ENCODE data around the gene ZNF552. TPM values are rescaled to one million over a fixed set of nuclear protein-coding genes. Genes with fewer than 3 reads are reported as not detected.
"Not testable (repeated sequence)": the region's sequence is repeated elsewhere in the genome, so short reads cannot be mapped to it uniquely, and the experiment has no call there.

Gene ZNF552
- polyA plus RNA-seq, 4 donors, result 6.3 to 27.4 (median 18.0) TPM

DNA sequence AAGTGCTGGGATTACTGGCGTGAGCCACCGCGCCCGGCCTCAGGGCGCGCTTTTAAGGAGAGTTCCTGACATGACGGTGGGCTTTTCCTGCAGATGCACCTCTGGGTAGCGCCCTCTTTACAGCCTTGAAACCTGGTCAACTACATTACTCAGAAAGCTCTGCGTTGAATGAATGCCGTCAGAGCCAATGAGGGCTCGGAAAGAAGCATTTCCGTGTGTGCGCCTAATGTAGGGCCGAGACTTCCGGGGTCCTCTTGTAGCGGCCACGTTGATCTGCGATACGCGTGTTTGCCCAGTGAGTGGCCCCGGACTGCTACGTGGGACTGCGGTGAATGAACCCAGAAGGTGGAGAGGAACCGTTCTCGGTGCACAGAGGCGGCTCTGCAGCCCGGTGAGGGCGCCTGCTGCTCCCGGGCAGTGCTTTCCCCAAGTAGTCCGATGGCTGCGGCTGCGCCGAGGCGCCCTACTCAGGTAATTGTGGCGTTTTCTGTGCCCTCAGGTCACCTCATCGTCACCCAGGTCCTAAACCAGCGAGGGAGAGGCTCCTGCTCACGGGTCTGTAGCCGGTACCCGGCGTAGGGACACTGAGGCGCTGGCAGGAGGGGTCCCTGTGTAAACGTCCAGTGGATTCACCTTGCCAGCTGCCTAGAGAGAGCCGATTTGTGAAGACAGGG lies 4.9 kb upstream of the ZNF552 start:
- peak; percentile 75 to 92 (median 78) for DNase-seq (ENCODE audit: low read depth in 4 of 4, low spot score in 3 of 4)

DNA sequence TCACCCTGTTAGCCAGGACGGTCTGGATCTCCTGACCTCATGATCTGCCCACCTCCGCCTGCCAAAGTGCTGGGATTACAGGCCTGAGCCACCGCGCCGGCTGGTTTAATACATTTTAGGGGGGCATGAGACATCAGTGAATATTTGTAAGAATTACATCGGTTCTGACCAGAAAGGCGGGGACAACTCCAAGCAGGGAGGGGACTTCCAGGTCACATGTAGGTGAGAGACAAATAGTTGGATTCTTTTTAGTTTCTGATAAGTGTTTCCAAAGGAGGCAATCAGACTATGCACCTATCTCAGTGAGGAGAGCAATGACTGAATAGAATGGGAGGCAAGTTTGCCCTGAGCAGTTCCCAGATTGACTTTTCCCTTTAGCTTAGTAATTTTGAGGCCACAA lies 3.7 kb upstream of the ZNF552 start:
- DNase-seq (ENCODE audit: low read depth in 4 of 4, low spot score in 3 of 4), result no peak

DNA sequence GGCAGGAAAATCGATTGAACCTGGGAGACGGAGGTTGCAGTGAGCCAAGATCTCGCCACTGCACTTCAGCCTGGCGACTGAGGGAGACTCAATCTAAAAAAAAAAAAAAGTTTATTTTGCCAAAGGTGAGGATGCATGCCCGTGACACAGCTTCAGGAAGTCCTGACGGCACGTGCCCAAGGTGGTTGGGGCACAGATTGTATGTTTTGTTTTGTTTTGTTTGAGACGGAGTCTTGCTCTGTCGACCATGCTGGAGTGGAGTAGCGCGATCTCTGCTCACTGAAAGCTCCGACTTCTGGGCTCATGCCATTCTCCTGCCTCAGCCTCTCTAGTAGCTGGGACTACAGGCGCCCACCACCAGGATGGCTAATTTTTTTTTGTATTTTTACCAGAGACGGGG lies 3.3 kb upstream of the ZNF552 start:
- no peak for DNase-seq (ENCODE audit: low read depth in 4 of 4, low spot score in 3 of 4)

DNA sequence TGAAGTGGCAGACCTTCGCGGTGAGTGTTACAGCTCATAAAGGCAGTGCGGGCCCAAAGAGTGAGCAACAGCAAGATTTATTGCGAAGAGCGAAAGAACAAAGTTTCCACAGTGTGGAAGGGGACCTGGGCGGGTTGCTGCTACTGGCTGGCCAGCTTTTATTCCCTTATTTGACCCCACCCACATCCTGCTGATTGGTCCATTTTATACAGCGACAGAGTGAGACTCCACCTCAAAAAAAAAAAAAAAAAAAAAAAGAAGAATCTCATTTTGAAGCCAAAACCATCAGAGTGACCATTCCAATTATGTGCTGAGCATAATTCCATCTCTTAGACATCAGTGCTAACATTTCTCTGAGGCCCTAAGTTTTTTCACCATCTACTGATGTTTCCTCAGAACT lies 1.9 kb upstream of the ZNF552 start:
- no peak for DNase-seq (ENCODE audit: low read depth in 4 of 4, low spot score in 3 of 4)

DNA sequence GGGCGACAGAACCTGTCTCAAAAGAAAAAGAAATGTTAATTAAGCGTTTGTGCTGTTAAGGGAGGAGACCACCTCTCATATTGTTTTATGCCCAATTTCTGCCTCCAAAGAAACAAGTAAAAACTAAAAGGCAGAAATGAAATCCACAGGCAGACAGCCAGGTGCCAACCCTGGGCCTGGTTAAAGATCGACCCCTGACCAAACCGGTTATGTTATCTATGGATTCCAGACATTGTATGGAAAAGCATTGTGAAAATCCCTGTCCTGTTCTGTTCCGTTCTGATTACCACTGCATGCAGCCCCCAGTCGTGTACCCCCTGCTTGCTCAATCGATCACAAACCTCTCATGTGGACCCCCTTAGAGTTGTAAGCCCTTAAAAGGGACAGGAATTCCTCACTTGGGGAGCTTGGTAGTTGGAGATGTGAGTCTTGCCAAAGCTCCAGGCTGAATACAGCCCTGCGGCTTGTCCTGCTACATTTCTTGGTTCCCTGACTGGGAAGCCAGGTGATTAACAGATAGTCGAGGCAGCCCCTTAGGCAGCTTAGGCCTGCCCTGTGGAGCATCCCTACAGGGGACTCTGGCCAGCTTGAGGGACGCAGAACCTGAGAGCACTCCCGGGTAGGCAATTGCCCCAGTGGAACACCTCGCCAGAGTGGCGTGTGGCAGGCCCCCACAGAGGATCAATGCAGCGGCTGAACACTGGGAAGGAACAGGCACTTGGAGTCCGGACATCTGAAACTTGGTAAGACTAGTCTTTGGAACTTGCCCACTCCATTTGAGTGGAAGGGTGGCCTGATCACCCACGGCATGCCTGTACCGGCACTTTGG lies 748 bp upstream of the ZNF552 start:
- DNase-seq (ENCODE audit: low read depth in 4 of 4, low spot score in 3 of 4), result no peak

DNA sequence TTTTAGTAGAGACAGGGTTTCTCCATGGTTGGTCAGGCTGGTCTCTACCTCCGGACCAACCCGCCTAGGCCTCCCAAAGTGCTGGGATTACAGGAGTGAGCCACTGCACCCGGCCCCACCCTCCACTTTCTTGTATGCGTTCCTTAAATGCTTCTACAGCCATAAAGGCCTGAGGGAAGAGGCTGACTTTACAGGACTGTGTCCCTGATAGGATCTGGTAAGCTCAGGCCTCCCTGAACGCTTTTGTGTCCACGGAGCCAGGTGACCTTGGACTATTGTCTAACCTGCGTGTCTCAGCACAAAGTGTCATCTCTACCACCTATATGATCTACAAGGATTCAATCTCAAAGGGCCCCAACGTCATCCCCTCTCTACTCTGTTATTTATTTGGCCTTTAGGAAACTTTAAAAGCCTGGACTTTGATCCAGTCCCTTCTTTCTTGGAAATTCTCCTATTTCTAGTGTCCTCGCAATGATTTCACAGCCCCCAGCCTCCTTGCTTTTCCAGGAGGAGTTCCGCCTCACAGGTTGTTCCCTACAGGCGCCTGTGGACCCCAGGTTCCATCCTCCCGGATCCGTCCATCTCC lies 701 bp downstream of the ZNF552 start:
- no peak for DNase-seq (ENCODE audit: low read depth in 4 of 4, low spot score in 3 of 4)

GRCh38 chr19:57812975-57813820 lies 1.5 kb downstream of the ZNF552 start:
- DNase-seq (ENCODE audit: low read depth in 4 of 4, low spot score in 3 of 4), result not testable (repeated sequence)

DNA sequence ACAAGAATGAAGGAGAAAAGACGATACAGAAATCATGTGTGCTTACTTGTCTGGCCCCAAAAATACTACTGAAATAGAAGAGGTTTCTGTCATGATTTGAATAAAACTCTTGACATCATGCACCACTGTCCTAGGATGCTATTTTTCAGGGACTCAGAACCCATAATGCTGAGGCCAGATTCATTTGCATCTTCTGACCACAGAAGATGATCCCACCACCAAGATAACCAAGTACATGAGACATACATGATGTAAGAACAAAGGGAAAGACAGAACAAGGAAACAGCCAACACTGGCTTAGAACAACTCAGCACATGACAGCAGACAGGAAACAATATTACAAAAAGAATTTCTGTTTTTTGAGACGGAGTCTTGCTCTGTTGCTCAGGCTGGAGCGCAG lies 2.5 kb downstream of the ZNF552 start:
- no peak for DNase-seq (ENCODE audit: low read depth in 4 of 4, low spot score in 3 of 4)

GRCh38 chr19:57810410-57811295 lies 4.1 kb downstream of the ZNF552 start:
- DNase-seq (ENCODE audit: low read depth in 4 of 4, low spot score in 3 of 4), result not testable (repeated sequence)

- no peak for DNase-seq (ENCODE audit: low read depth in 4 of 4, low spot score in 3 of 4)
Measured at GRCh38 chr19:57807541-57807940, 7.2 kb downstream of the ZNF552 start.

- DNase-seq (ENCODE audit: low read depth in 4 of 4, low spot score in 3 of 4), result peak in 2 of 4 donors; percentile 28 to 53
Measured at GRCh38 chr19:57803594-57804325, 11.0 kb downstream of the ZNF552 start.

DNA sequence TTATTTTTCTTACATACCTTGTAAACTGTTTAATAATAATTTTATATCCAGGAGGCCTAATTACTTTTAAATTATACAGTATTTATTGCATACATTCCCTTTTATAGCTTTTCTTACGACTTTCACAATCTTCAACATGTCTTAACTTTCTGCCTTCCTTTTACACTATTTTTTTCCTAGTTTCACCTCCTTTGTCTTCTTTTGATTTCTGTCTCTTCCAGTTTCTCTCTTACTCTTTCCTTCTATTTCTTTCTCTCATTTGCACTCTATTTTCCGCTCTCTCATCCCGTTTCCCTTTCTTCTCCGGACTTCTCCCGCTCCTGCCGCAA lies 11.5 kb downstream of the ZNF552 start:
- DNase-seq (ENCODE audit: low read depth in 4 of 4, low spot score in 3 of 4), result no peak

DNA sequence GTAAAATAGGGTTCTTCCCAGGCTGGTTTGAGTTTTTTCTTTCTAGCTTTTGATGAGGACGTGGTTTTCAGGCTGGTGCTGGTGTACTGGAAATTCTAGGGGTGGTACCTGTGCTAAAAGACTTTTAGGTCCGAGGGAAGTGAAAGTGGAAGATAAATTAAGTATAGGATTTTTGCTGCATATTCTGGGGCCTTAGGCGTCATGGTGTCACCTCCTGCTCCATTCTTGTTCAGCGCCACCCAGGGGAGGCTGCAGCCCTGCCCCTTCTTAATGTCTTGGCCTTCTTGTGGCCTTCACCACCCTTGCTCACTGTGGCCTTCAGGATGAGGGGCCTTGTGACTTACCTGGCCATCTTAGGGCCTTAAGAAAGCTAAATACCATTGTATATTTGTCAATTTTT lies 12.4 kb downstream of the ZNF552 start:
- DNase-seq (ENCODE audit: low read depth in 4 of 4, low spot score in 3 of 4), result no peak

DNA sequence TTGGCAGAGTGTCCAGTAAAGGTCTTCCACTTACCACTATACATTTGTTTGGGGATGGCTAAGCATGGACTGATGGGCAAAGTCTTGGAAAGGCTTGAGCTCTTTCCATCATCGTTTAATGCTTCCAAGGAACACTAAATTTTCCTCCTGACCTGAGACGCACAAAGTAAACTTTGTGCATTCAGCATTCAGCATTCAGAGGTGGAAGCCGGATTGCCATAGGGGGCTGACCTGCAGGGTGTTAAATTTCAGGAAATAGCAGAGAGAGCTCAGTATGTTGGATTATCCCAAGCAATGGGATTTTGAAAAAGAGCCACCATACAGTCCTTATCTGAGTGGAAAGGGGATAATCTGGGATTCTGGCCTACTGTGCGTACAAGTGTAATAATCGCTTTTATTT lies 14.0 kb downstream of the ZNF552 start:
- no peak for DNase-seq (ENCODE audit: low read depth in 4 of 4, low spot score in 3 of 4)

GRCh38 chr19:57796580-57796979 lies 18.1 kb downstream of the ZNF552 start:
- not testable (repeated sequence) for DNase-seq (ENCODE audit: low read depth in 4 of 4, low spot score in 3 of 4)

GRCh38 chr19:57789288-57789687 lies 25.4 kb downstream of the ZNF552 start:
- DNase-seq (ENCODE audit: low read depth in 4 of 4, low spot score in 3 of 4), result no peak

DNA sequence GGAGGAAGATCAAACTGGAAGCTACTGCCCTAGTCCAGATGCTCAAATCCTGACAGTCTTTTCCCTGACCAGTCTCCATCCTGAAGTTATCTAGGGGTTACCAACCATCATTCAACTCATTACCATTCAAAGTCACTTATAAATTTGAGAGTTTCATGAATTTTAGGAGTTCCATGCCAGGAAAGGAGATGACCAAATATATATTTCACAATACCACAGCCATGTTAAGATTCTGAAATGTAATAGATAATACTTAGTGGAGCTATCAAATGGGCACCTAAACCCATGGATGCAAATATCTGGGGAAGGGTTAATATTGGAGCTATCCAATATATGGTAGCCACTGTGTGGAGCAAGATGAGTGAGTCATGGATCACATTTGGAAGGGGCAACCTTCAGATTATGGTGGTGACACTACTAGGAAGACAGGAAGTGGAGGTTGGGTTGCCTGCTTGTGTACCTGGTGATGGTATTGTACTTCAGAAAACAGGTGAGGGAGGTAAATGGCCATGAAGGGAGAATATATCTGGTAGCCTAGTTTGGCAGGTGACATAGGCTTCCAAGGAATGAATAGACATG lies 26.5 kb downstream of the ZNF552 start:
- DNase-seq (ENCODE audit: low read depth in 4 of 4, low spot score in 3 of 4), result no peak

GRCh38 chr19:57786906-57787305 lies 27.8 kb downstream of the ZNF552 start:
- no peak for DNase-seq (ENCODE audit: low read depth in 4 of 4, low spot score in 3 of 4)

- DNase-seq (ENCODE audit: low read depth in 4 of 4, low spot score in 3 of 4), result no peak
Measured at GRCh38 chr19:57786286-57786685, 28.4 kb downstream of the ZNF552 start.
